ENCODE data around the gene DNAH7.

The DNAH7 gene

DNA sequence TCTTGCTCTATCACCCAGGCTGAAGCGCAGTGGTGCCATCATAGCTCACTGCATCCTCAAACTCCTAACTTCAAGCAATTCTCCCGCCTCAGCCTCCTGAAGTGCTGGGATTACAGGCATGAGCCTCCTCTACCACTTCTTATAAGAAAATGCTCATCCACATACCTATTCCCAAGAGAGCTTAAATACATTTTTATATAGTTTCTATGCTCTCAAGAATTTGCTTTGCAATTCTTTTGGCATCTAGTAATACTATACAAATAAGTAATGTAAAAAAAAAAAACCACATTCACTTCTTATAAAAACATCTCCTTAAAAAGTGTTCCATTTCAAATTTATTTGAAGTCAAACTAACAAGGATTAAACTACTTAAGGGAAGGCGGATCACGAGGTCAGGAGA, 197.3 kb downstream of the DNAH7 start:
- DNase-seq, result no peak

DNA sequence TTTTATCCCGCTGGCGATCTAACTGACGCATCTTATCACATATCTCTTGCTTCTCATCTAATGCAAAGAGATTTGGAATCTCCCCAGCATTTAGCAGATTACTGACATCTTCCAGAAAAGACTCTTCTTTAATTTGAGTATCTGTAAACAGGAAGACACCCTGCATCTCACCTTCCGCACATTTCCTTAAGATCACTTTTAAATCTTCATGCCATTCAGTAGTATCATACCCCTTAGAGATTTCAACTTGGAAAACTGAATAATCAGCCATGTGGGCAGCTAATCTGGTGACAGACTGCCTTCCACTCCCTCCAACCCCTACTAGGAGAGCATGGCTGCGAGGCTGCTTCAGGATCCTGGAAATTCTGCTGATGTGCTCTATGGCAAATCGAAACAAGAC, 204.3 kb downstream of the DNAH7 start:
- no peak for DNase-seq

- no peak for DNase-seq
Observed at GRCh38 chr2:195863564-195863963, 205.1 kb downstream of the DNAH7 start.

DNA sequence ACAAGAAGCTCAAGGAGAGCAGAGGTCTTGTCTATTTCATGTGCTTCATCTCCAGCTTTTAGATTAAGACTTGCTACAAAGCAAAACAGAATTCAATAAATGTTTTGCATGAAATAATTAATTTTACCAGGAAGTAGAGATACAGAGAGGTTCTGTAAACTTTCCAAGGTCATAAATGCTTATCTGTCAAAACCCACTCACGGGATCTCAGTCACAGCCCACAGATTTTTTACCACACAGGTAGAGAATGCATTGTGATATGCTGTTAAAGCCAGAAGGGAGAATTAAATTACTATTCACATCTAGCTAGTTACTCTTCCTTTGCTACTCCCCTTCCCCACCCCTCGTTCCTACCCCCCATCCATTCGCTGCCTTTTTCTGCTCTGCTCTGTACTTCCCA, 205.5 kb downstream of the DNAH7 start:
- DNase-seq, result no peak

DNA sequence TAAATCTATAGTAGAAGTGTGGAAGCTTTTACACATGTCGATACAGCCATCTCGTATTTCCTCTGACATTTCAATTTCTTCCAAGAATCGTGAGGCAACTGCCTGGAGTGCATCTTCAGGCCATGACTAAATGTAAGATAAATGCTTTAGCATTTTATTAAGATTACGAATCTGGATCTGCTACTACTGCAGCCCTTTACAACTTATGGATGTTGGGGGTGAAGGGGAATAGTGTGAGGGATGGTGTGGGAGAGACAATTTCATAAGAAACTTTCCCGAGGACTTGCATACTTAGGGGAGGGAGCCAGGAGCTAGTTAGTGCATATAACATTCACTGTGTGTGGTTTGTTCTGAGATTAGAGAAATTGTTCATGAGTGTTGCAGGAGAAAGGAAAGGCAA, 206.8 kb downstream of the DNAH7 start:
- DNase-seq, result no peak

- DNase-seq, result no peak
Observed at GRCh38 chr2:195859513-195859912, 209.1 kb downstream of the DNAH7 start.

- DNase-seq, result no peak
Observed at GRCh38 chr2:195857132-195857531, 211.5 kb downstream of the DNAH7 start.

GRCh38 chr2:195850764-195851163, 217.9 kb downstream of the DNAH7 start:
- DNase-seq, result no peak

GRCh38 chr2:195848119-195848899, 220.3 kb downstream of the DNAH7 start:
- DNase-seq, result no peak

DNA sequence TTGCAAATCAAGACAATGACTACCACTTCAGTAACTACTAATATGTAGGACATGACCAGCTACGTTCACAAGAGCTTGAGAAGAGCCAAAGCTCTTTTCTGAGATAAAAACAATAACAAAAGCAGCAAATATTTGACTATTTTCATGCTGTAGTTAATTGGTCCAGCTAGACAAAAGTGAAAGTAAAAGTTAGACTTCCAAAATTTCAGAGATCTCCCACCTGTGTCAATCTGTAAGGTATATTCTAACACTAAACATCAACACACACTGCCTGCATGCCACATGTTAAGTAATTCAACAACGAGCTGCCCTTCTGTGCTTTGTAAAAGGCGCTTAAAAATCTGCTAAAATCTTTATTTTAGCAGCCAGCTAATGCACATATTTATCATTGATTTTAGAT, 225.7 kb downstream of the DNAH7 start:
- DNase-seq, result no peak

- DNase-seq, result no peak
Observed at GRCh38 chr2:195838002-195838401, 230.6 kb downstream of the DNAH7 start.

DNA sequence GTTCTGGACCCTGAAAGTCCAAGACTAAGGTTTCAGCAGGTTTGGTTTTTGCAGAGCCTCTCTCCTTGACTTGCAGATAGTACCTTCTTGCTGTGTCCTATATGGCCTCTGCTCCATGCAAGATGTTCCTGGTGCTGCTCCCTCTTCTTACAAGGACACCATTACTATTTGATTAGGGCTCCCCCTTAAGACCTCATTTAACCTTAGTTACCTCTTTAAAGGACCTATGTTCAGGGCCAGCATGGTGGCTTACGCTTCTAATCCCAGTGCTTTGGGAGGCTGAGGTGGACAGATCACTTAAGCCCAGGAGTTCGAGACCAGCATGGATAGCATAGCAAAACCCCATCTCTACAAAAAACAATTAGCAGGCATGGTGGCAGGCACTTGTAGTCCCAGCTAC, 232.6 kb downstream of the DNAH7 start:
- DNase-seq, result no peak

- no peak for DNase-seq
Observed at GRCh38 chr2:195834836-195835235, 233.8 kb downstream of the DNAH7 start.

DNA sequence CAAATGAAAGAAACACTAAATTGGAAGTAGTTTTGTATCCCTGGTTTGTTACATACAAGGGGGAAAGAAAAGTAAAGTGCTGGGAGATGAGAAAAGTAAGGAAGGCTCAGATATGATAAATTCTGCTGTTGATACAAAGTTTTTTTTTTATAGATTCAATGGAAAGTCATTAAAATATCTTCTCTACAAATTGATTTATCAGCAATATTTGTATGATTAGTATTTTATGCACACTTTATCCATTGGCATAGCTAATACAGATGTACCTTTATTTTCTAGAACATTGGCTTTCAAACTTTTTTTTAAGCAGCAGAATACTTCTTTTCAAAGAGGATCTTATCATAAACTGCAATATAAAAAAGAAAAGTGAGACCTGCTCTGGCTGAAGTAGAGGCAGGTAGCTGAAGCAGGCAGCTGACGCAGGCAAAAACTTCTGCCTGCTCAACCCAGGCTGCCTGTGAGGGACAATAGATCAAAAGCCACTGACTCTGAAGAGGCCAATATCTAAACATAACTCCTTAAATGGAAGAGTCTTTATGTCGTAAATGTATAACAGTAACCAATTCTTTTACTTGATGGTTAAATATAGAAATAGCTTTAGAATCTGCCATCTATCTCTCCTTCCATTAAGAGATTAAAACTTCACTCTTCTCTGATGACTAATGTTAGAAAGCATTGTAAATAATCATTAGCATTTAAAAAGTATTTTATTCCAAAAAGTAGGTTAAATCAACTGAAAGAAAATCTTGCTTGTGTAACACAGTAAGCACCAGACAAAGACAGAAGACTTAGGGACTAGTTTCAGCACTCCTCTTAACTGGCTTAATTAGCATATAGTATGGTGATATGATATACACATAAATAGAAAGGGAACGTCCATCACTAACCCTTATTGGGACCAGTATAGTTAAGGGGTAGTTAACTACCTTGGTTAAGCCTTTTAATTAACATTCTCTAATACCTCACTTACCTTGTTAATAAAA, 237.4 kb downstream of the DNAH7 start:
- no peak for DNase-seq

DNA sequence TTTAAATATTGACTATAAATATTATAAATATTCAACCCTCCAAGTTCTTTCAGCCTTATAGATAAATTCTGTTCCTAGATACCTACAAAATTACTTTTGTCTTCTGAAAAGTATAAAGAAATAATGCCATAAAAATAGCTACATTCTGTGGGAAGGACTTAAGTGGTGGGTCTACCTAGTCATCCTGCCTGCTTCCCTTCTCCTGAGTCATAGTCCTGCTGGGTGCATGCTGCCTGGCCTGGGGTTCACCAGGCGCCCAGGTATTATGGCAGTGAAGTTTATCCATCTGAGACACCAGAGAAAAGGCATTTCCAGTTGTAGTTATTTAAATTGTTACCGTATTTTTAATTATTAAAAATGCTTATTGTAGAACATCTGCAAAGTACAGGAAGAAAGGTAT, 244.2 kb downstream of the DNAH7 start:
- no peak for DNase-seq

DNA sequence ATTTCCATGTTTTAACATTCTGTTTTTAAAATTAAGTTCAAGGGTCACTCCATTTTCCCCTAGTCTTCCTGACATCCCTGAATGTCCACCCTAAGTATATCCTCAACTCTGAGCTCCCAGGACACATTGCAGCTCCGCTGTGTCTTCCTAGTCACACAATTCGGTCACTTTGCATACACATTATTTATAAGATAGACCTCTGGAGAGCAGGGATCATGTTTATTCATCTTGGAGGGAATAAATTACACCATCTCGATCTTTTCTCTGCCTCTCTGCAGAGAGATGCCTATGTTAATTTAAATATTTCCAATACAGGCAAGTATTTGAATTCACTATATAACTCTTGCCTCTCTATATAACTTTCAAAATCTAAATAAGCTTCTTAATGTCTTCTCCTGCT, 245.4 kb downstream of the DNAH7 start:
- no peak for DNase-seq

DNA sequence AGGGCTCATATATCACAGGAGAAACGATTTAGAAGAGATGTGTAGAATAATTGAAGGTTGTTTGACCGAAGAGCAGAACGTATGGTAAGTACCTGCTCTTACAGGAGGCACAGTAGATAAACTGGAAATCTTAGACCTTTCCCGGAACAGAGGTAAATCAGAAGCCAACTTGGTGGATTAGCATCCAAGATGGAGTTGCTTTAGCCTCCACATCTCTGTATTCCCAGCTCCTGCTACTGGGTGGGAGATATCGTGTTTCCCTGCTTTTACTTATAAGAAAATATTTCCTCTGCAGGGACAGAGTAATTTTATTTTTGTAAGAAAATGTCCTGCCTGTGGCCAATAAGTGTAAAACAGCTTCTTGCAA, 247.1 kb downstream of the DNAH7 start:
- no peak for DNase-seq

DNA sequence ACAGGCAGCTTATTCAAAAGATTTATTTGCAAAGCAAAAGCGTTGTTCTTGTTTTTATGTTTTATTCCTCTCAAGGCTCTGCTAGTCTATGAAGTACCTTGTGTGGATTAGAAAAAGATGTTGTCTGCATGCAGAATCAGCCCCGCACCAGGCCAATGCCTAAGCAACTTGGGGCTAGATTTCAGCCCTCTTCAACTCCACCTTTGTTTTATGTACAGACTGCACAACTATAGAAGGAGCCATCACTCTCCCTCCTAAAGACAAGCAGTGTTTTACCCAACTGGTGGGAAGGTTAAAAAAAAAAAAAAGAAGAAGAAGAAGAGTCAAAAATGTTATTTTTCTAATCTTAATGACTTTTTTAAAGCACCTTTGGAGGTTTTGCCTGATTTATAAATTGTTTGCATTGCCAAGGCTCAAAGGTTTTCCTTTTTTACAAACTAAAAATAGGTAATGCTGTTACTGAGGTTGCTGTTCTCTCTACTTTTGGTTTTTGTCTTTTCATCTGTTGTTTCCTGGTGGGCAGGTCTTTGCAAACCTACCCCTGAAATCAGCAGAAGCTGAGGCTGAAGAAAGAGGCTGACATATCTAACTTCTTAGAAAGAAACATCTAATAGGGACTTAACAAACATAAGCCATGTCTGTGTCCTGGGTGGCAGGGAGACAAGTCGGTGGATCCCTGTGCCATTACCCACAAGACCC, 247.6 kb downstream of the DNAH7 start:
- no peak for DNase-seq

GRCh38 chr2:195820373-195820772, 248.3 kb downstream of the DNAH7 start:
- DNase-seq, result no peak

DNA sequence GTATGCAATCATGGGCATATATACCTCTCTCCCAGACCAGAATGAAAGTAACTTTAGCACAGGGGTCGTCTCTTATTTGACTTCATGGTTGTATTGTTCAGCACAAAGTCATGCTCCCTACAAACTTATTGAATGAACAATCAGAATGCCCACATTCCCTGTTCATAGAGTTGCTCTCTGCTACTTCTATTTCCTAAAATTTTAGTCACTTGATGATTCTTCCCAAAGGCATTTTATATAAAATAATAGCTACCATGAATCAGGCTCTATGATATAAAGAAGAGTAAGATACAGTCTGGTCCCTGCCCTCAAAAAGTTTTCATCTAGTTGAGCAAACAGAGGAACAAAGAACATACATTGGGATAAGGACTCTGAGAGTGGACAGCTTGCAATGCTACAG, 249.4 kb downstream of the DNAH7 start:
- no peak for DNase-seq

DNA sequence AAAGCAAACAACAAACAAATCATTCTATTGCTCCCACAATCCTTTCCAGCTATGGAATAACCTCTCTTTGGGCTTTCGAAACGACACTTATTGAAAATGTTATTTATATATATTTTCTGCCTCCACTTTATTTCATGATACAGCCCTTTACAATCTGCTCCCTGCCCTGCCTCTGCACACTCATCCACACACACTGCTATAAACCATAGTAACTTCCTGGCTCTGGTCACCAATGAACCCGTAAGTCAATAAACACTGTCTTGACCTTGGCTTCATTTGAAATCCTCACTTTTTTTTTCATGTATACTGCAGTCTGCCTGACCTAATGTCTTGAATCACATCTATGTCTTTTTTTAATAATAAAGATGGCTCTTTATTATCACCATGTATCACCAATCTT, 250.1 kb downstream of the DNAH7 start:
- DNase-seq, result no peak

- no peak for DNase-seq
Observed at GRCh38 chr2:195818106-195818505, 250.5 kb downstream of the DNAH7 start.

Data from anterior cingulate cortex (tissue), 58 donors.